K562 (cell line): ENCODE data around the gene MEA1. TPM values are rescaled to one million over a fixed set of nuclear protein-coding genes. Genes with fewer than 3 reads are reported as not detected.
A peak's percentile ranks its signal among the peaks of the same experiment; 100 is the strongest.

Experiments
- ARHGAP35 ChIP-seq: fragments of 450-650 bp; IDR thresholded peaks from 2 replicates; pipeline ENCODE4 v1.6.1; 2018; ENCODE audit not compliant: partially characterized antibody
- BRD9 ChIP-seq: fragments of 450-650 bp; IDR thresholded peaks from 2 replicates; pipeline ENCODE4 v1.6.1; 2018; ENCODE audit warnings: low read depth; ENCODE audit not compliant: partially characterized antibody
- E2F3 ChIP-seq: fragments of 250-450 bp; sonication (Bioruptor Pico); IDR thresholded peaks from 2 replicates; pipeline ENCODE4 v1.4.0; 2020; ENCODE audit warnings: mild to moderate bottlenecking
- GABPB1 ChIP-seq: sonication (generic); formaldehyde crosslinking; IDR thresholded peaks from 2 replicates; pipeline ENCODE4 v1.8.0; 2022; ENCODE audit warnings: mild to moderate bottlenecking, missing genetic modification reagents
- KAT7 ChIP-seq: sonication (generic); formaldehyde crosslinking; IDR thresholded peaks from 2 replicates; pipeline ENCODE4 v1.8.0; 2022; ENCODE audit warnings: missing genetic modification reagents, mild to moderate bottlenecking, borderline replicate concordance
- MBD2 ChIP-seq: sonication (generic); IDR thresholded peaks from 2 replicates; pipeline ENCODE4 v1.6.1; 2016; ENCODE audit warnings: low read depth, borderline replicate concordance
- NR3C1 ChIP-seq: sonication (generic); formaldehyde crosslinking; IDR thresholded peaks from 2 replicates; pipeline ENCODE4 v1.8.1; 2022; ENCODE audit warnings: missing genetic modification reagents
- RBM17 ChIP-seq: fragments of 200-400 bp; formaldehyde crosslinking; IDR thresholded peaks from 2 replicates; pipeline ENCODE4 v1.6.1; 2017; ENCODE audit warnings: low read depth, mild to moderate bottlenecking, low read length, borderline replicate concordance
- SRSF1 ChIP-seq: fragments of 200-400 bp; formaldehyde crosslinking; IDR thresholded peaks from 2 replicates; pipeline ENCODE4 v1.6.1; 2017; ENCODE audit warnings: mild to moderate bottlenecking, low read depth, low read length, moderate library complexity
- SUPT5H ChIP-seq: fragments of 450-650 bp; IDR thresholded peaks from 2 replicates; pipeline ENCODE4 v1.6.1; 2016
- TBL1XR1 ChIP-seq, 2 experiments: IDR thresholded peaks; 2 replicates each; pipeline ENCODE4 v1.6.1; 2012; ENCODE audit warnings: improper control_type of control experiment in 2 of 2, low read length in 2 of 2, mild to moderate bottlenecking in 1 of 2
- ZC3H8 ChIP-seq: fragments of 450-650 bp; IDR thresholded peaks from 2 replicates; pipeline ENCODE4 v1.6.1; 2017
- ZNF551 ChIP-seq: fragments of 250-450 bp; sonication (Bioruptor Pico); IDR thresholded peaks from 2 replicates; pipeline ENCODE4 v1.5.0; 2021; ENCODE audit warnings: mild to moderate bottlenecking, moderate library complexity
- ZNF696 ChIP-seq: fragments of 250-450 bp; sonication (Bioruptor Pico); conservative IDR thresholded peaks from 2 replicates; pipeline ENCODE4 v1.4.0; 2020; ENCODE audit warnings: mild to moderate bottlenecking, moderate library complexity
- polyA plus RNA-seq, 8 experiments: library from polyadenylated mRNA; depleted of rRNA in 4 of 8; stranded (reverse) in 5 of 8; unstranded in 3 of 8; fragments of >200 nt; fragmentation: Nextera tagmentation in 2 of 8; fragmentation: Illumina TruSeq in 1 of 8; extraction: Ambion mirVana in 2 of 8; extraction: Trizol in 1 of 8; gene quantifications; 2 replicates each; pipeline versions ENCODE4 v1.2.1 to v1.2.3, GENCODE V29; 2011 to 2014; ENCODE audit warnings: inconsistent platforms in 1 of 8, missing spikeins in 1 of 8
- total RNA-seq, 7 experiments: library from RNA; depleted of rRNA in 6 of 7; stranded (reverse); fragments of >200 nt in 6 of 7; fragmentation: Illumina TruSeq in 2 of 7; extraction: Trizol in 2 of 7; gene quantifications; 2 replicates each; pipeline versions ENCODE4 v1.2.1 to v1.2.3, GENCODE V29; 2011 to 2021; ENCODE audit warnings: low replicate concordance in 1 of 7
- TF ChIP-seq, protein P1 (sequence below): fragments of 450-650 bp; IDR thresholded peaks from 2 replicates; pipeline ENCODE4 v1.6.1; 2017; ENCODE audit warnings: antibody characterized with exemption, mild to moderate bottlenecking
- TF ChIP-seq, protein P2 (sequence below), 2 experiments: IDR thresholded peaks; 2 replicates each; pipeline ENCODE4 v1.6.1; 2011; ENCODE audit warnings: borderline replicate concordance in 1 of 2, control low read depth in 1 of 2, low read depth in 1 of 2, low read length in 1 of 2, mild to moderate bottlenecking in 1 of 2, mixed read lengths in 1 of 2, moderate library complexity in 1 of 2; ENCODE audit not compliant: insufficient read depth in 1 of 2, insufficient read length in 1 of 2, poor library complexity in 1 of 2, severe bottlenecking in 1 of 2; ENCODE audit errors: extremely low read depth in 1 of 2
- TF ChIP-seq, protein P3 (sequence below): fragments of 150-350 bp; IDR thresholded peaks from 2 replicates; pipeline ENCODE4 v1.6.1; 2014; ENCODE audit warnings: low read depth, mild to moderate bottlenecking, low read length, borderline replicate concordance
- TF ChIP-seq, protein P4 (sequence below): fragments of 450-650 bp; IDR thresholded peaks from 2 replicates; pipeline ENCODE4 v1.6.1; 2016

Gene MEA1
- total and polyA plus RNA-seq, 9 of the 15 experiments (the other 6 are each of a cell fraction or from before 2014, with no cell fraction given): 86.8 to 210 (median 152) TPM

DNA sequence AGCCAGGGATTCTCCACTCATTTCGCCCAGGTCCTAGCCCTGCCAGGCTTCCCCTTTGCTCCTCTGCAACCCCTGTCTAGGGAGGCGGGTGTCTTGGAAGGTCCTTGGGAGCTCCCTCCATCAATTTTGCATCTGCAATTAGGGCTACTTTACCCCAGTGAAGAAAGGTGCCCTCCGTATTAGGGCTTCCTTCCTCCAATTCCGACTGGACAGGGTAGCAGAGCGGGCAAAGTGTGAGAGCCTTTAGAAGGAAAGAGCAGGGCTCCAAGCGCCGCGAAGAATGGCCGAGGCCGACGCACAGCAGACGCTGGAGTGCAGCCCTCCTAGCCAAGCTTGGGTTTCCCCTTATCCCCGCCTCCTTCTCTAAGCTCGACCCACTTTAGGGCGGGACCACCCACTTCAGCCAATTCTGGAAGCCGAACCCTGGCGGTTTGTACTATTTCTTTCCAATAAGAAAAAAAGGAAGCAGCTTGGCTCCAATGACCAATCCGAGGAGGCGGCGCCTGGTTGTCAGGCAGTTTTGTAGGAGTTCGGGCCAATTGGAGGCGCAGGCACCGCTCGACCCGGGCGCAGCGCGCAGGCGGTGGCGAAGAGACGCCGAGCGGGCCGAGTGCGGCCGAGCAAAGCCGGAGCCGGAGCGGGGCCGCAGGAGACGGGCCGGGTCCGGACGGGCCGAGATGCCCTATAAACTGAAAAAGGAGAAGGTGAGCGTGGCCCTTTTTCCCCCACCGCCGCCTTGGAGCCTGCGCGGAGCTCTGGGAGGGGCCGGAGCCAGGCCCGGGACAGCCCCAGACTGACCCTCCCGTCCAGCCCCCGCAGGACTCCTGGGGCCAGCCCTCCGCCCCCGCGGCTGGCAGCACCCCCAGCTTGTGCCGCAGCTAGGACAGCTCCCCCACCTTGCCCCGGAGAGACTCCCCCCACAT lies 29.5 kb downstream of the MEA1 start, which contains the start of gene PPP2R5D (continued):
- TF ChIP-seq E2F3 (CRISPR knock-in tag) (no peak), GABPB1 (CRISPR knock-in tag) (peak; percentile 54), TBL1XR1 (IDR thresholded peaks at IDR 0.05; ENCODE audit: low read length in 2 of 2) (0 out of 4 replicates have a peak, but pooled peaks of 1 of the 2 experiments have one; percentile 12), SRSF1 (no peak), NR3C1 (no peak), ARHGAP35 (no peak), MBD2 (peak; percentile 25), ZNF551 (CRISPR knock-in tag) (no peak), RBM17 (no peak), KAT7 (no peak), BRD9 (no peak), SUPT5H (peak; percentile 82), ZC3H8 (no peak), ZNF696 (CRISPR knock-in tag) (no peak)
- TF ChIP-seq, protein P1, sequence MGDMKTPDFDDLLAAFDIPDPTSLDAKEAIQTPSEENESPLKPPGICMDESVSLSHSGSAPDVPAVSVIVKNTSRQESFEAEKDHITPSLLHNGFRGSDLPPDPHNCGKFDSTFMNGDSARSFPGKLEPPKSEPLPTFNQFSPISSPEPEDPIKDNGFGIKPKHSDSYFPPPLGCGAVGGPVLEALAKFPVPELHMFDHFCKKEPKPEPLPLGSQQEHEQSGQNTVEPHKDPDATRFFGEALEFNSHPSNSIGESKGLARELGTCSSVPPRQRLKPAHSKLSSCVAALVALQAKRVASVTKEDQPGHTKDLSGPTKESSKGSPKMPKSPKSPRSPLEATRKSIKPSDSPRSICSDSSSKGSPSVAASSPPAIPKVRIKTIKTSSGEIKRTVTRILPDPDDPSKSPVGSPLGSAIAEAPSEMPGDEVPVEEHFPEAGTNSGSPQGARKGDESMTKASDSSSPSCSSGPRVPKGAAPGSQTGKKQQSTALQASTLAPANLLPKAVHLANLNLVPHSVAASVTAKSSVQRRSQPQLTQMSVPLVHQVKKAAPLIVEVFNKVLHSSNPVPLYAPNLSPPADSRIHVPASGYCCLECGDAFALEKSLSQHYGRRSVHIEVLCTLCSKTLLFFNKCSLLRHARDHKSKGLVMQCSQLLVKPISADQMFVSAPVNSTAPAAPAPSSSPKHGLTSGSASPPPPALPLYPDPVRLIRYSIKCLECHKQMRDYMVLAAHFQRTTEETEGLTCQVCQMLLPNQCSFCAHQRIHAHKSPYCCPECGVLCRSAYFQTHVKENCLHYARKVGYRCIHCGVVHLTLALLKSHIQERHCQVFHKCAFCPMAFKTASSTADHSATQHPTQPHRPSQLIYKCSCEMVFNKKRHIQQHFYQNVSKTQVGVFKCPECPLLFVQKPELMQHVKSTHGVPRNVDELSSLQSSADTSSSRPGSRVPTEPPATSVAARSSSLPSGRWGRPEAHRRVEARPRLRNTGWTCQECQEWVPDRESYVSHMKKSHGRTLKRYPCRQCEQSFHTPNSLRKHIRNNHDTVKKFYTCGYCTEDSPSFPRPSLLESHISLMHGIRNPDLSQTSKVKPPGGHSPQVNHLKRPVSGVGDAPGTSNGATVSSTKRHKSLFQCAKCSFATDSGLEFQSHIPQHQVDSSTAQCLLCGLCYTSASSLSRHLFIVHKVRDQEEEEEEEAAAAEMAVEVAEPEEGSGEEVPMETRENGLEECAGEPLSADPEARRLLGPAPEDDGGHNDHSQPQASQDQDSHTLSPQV: no peak
- TF ChIP-seq, protein P2, sequence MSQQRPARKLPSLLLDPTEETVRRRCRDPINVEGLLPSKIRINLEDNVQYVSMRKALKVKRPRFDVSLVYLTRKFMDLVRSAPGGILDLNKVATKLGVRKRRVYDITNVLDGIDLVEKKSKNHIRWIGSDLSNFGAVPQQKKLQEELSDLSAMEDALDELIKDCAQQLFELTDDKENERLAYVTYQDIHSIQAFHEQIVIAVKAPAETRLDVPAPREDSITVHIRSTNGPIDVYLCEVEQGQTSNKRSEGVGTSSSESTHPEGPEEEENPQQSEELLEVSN (IDR thresholded peaks at IDR 0.05; ENCODE audit: borderline replicate concordance in 1 of 2, extremely low read depth in 1 of 2, insufficient read depth in 1 of 2, insufficient read length in 1 of 2, low read depth in 1 of 2, low read length in 1 of 2, poor library complexity in 1 of 2, severe bottlenecking in 1 of 2): peak in 1 of 2 experiments; percentile 7
- TF ChIP-seq, protein P3, sequence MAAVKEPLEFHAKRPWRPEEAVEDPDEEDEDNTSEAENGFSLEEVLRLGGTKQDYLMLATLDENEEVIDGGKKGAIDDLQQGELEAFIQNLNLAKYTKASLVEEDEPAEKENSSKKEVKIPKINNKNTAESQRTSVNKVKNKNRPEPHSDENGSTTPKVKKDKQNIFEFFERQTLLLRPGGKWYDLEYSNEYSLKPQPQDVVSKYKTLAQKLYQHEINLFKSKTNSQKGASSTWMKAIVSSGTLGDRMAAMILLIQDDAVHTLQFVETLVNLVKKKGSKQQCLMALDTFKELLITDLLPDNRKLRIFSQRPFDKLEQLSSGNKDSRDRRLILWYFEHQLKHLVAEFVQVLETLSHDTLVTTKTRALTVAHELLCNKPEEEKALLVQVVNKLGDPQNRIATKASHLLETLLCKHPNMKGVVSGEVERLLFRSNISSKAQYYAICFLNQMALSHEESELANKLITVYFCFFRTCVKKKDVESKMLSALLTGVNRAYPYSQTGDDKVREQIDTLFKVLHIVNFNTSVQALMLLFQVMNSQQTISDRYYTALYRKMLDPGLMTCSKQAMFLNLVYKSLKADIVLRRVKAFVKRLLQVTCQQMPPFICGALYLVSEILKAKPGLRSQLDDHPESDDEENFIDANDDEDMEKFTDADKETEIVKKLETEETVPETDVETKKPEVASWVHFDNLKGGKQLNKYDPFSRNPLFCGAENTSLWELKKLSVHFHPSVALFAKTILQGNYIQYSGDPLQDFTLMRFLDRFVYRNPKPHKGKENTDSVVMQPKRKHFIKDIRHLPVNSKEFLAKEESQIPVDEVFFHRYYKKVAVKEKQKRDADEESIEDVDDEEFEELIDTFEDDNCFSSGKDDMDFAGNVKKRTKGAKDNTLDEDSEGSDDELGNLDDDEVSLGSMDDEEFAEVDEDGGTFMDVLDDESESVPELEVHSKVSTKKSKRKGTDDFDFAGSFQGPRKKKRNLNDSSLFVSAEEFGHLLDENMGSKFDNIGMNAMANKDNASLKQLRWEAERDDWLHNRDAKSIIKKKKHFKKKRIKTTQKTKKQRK: no peak
- TF ChIP-seq, protein P4, sequence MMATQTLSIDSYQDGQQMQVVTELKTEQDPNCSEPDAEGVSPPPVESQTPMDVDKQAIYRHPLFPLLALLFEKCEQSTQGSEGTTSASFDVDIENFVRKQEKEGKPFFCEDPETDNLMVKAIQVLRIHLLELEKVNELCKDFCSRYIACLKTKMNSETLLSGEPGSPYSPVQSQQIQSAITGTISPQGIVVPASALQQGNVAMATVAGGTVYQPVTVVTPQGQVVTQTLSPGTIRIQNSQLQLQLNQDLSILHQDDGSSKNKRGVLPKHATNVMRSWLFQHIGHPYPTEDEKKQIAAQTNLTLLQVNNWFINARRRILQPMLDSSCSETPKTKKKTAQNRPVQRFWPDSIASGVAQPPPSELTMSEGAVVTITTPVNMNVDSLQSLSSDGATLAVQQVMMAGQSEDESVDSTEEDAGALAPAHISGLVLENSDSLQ: no peak
